Measurements from ENCODE around the gene C5AR1.

Gene C5AR1

DNA sequence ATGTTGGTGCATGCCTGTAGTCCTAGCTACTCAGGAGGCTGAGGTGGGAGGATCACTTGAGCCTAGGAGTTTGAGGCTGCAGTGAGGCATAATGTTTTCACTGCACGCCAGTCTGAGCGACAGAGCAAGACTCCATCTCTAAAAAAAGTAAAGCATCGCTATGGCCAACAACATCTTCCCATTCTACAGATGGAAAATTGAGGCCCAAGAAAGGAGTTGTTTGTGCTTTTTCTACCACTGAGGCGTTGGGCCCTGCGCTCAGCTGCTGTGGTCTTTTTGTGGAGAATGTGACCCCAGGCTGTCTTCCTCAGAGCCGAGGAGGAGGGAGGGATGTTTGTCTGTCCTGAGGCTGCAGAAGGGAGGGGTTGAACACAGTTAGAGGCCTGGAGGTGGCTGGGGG is 21.8 kb downstream of the C5AR1 start:
- CTCF ChIA-PET = interaction anchor here (0.9 to 2.4 kb wide), 3 partner anchors 17 to 60 kb away, joined by 3 to 7 read pairs (median 4); partner anchors contain the start of gene DHX34
- H3K9me3 ChIP-seq (ENCODE audit: control insufficient read depth, insufficient read depth, low read depth, low read length) = no peaks in the 10 kb centered on the region
- no peak overlapping the region for H3K4me3 ChIP-seq (ENCODE audit: low read depth, low read length)
- H3K4me1 ChIP-seq (ENCODE audit: control insufficient read depth, insufficient read depth, low read length) = no peaks in the 10 kb centered on the region
- TF ChIP-seq ZNF24 (tag by site-specific recombination; IDR thresholded peaks at IDR 0.05) (no peak), ZFP37 (tag by site-specific recombination; IDR thresholded peaks at IDR 0.05) (no peak), ZBTB10 (tag by site-specific recombination; IDR thresholded peaks at IDR 0.05) (no peak), ZBTB48 (tag by site-specific recombination; IDR thresholded peaks at IDR 0.05) (no peak), ZNF311 (tag by site-specific recombination; IDR thresholded peaks at IDR 0.05; ENCODE audit: borderline replicate concordance) (no peak), ZNF423 (tag by site-specific recombination; IDR thresholded peaks at IDR 0.05) (no peak), GFI1B (tag by site-specific recombination; IDR thresholded peaks at IDR 0.05) (no peak), ZNF596 (tag by site-specific recombination; IDR thresholded peaks at IDR 0.05) (no peak), KLF10 (tag by site-specific recombination; IDR thresholded peaks at IDR 0.05) (no peak), ZFHX2 (tag by site-specific recombination; conservative IDR thresholded peaks at IDR 0.05) (no peak), ZNF157 (tag by site-specific recombination; IDR thresholded peaks at IDR 0.05) (no peak), ZNF155 (tag by site-specific recombination; IDR thresholded peaks at IDR 0.05) (no peak)
- TF ChIP-seq, protein P1, sequence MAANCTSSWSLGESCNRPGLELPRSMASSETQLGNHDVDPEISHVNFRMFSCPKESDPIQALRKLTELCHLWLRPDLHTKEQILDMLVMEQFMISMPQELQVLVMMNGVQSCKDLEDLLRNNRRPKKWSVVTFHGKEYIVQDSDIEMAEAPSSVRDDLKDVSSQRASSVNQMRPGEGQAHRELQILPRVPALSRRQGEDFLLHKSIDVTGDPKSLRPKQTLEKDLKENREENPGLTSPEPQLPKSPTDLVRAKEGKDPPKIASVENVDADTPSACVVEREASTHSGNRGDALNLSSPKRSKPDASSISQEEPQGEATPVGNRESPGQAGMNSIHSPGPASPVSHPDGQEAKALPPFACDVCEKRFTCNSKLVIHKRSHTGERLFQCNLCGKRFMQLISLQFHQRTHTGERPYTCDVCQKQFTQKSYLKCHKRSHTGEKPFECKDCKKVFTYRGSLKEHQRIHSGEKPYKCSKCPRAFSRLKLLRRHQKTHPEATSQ (tag by site-specific recombination; IDR thresholded peaks at IDR 0.05) = no peak
- TF ChIP-seq, protein P2, sequence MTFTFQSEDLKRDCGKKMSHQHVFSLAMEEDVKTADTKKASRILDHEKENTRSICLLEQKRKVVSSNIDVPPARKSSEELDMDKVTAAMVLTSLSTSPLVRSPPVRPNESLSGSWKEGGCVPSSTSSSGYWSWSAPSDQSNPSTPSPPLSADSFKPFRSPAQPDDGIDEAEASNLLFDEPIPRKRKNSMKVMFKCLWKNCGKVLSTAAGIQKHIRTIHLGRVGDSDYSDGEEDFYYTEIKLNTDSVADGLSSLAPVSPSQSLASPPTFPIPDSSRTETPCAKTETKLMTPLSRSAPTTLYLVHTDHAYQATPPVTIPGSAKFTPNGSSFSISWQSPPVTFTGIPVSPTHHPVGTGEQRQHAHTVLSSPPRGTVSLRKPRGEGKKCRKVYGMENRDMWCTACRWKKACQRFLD (tag by site-specific recombination; IDR thresholded peaks at IDR 0.05) = no peak
- POLR2A ChIA-PET = interaction anchor here (0.6 to 1.4 kb wide), 2 partner anchors 17 to 73 kb away, joined by 3 read pairs; partner anchors contain the start of gene DHX34
- H3K27ac ChIP-seq (ENCODE audit: extremely low read depth, low read depth, low read length) = no peak overlapping the region
- H3K36me3 ChIP-seq (ENCODE audit: control insufficient read depth in 2 of 2, insufficient read depth in 1 of 2, low read length in 2 of 2) = no peaks in the 10 kb centered on the region

DNA sequence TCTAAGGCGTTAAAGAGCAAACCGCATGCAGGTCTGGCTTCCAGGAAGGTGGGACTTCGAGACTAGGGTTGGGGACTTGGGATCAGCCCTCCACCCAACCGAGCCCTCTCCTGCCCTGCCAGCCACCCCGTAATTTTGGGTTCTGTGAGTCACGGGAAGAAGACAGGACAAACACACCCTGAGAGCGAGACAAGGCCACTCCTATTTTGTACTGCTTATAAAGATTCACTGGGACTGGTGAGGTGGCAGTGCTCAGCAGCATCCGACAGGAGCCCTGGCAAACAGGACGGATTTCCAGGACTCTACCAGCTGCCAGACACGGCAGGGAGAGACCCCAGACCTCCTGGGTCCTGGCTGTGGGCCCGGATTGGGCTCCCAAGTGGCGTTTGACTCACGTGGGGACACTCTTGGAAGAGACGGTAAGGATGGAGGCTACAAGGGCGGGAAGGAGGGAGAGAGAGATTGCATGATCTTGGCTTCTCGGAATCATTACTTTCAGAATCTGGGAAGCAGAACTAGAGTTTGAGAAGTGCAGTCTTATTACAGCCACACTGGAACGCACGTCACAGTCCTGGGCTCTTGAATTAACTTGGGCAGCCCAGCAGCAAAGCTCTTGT is 22.4 kb downstream of the C5AR1 start, which contains the start of gene C5AR2:
Gene C5AR2, plus strand, starts transcription at position 245 of the 617 bp plus-strand sequence. CDS start 8,625 bp downstream, outside the sequence.
- no peak within 1 kb of the TSS for H3K27ac ChIP-seq (ENCODE audit: extremely low read depth, low read depth, low read length)
- CTCF ChIA-PET = interaction anchor here (0.7 to 2.4 kb wide), 4 partner anchors 17 to 60 kb away, joined by 3 to 7 read pairs (median 4); partner anchors contain the start of gene DHX34
- H3K4me1 ChIP-seq (ENCODE audit: control insufficient read depth, insufficient read depth, low read length) = no peaks in the 10 kb centered on the region
- H3K36me3 ChIP-seq (ENCODE audit: control insufficient read depth in 2 of 2, insufficient read depth in 1 of 2, low read length in 2 of 2) = no peaks in the 10 kb centered on the region
- H3K9me3 ChIP-seq (ENCODE audit: control insufficient read depth, insufficient read depth, low read depth, low read length) = no peaks in the 10 kb centered on the region
- POLR2A ChIA-PET = interaction anchor here (1.4 kb wide), 1 partner anchor 17 kb away, joined by 3 read pairs; the partner anchor contains the start of gene DHX34
- no peak within 1 kb of the TSS for H3K4me3 ChIP-seq (ENCODE audit: low read depth, low read length)
- TF ChIP-seq MYNN (tag by site-specific recombination; IDR thresholded peaks at IDR 0.05; ENCODE audit: borderline replicate concordance) = no peak
- no peak for TF ChIP-seq TCF7L2 (IDR thresholded peaks at IDR 0.05; ENCODE audit: borderline replicate concordance, low read depth, low read length)
